ENCODE data around the gene CELSR2. TPM values are rescaled to one million over a fixed set of nuclear protein-coding genes. Genes with fewer than 3 reads are reported as not detected.
A peak's percentile ranks its signal among the peaks of the same experiment; 100 is the strongest.

The CELSR2 gene
- total RNA-seq, 1 donor = 0.27 TPM

DNA sequence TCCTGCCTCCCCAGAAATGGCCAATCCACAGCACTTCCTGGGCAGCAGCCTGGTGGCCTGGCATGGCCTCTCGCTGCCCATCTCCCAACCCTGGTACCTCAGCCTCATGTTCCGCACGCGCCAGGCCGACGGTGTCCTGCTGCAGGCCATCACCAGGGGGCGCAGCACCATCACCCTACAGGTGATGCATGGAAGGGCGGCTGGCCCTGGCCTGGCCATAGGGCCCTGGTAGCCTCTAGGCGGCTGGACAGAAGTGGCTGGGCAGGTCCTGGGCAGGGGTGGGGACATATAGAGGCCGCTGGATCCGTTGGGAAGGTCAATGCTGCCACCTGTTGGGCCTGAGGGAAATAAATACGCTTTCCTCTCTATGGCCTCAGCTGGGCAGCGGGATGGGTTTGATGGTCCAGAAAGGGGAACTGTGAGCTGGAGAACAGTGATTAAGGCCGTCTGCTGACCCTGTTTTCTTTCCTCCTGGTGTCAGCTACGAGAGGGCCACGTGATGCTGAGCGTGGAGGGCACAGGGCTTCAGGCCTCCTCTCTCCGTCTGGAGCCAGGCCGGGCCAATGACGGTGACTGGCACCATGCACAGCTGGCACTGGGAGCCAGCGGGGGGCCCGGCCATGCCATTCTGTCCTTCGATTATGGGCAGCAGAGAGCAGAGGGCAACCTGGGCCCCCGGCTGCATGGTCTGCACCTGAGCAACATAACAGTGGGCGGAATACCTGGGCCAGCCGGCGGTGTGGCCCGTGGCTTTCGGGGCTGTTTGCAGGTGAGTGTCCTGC lies 14.4 kb downstream of the CELSR2 start:
- DNase-seq (ENCODE audit: low read depth in 2 of 3, low spot score in 2 of 3) = peak; percentile 46 to 77 (median 68)

DNA sequence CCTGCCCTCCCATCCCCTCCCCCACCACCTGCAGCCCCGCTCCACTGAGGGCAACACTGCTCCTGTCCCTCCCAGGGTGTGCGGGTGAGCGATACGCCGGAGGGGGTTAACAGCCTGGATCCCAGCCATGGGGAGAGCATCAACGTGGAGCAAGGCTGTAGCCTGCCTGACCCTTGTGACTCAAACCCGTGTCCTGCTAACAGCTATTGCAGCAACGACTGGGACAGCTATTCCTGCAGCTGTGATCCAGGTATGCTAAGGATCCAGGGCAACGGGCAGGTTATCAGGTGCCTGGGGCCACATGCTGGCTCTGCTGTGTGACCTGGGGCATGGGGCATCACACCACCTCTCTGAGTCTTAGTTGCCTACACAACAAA lies 15.0 kb downstream of the CELSR2 start:
- no peak for DNase-seq (ENCODE audit: low read depth in 2 of 3, low spot score in 2 of 3)

DNA sequence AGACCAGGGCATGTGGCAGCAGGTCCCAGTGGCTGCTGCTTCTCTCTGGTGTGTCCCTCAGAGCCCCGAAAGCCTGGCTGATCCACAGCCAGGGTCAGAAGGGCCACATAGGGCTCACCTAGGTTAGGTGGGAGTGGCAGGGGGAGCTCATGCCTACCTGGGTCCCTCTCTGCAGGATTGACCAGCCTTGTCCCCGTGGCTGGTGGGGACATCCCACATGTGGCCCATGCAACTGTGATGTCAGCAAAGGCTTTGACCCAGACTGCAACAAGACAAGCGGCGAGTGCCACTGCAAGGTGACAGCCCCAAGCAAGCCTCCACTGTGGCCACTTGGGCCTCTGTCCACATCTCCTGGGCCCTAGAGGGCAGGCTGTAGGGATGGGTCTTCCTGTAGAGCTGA lies 15.7 kb downstream of the CELSR2 start:
- DNase-seq (ENCODE audit: low read depth in 2 of 3, low spot score in 2 of 3) = no peak

DNA sequence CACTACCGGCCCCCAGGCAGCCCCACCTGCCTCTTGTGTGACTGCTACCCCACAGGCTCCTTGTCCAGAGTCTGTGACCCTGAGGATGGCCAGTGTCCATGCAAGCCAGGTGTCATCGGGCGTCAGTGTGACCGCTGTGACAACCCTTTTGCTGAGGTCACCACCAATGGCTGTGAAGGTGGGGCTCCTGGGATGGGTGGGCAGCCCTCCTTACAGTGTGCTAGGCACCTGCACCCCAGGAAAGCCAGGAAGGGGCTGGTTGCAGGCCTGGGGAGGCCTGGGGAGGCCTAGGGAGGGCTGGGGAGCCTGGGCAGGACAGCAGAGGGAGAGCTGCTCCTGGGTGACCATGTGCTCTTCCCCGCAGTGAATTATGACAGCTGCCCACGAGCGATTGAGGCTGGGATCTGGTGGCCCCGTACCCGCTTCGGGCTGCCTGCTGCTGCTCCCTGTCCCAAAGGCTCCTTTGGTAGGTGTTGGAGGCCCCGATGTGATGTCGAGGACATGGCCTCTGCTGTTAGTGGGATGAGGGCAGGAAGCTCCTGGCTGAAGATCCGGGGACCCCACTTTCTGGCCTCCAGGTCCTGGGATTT lies 16.5 kb downstream of the CELSR2 start:
- DNase-seq (ENCODE audit: low read depth in 2 of 3, low spot score in 2 of 3) = no peak

DNA sequence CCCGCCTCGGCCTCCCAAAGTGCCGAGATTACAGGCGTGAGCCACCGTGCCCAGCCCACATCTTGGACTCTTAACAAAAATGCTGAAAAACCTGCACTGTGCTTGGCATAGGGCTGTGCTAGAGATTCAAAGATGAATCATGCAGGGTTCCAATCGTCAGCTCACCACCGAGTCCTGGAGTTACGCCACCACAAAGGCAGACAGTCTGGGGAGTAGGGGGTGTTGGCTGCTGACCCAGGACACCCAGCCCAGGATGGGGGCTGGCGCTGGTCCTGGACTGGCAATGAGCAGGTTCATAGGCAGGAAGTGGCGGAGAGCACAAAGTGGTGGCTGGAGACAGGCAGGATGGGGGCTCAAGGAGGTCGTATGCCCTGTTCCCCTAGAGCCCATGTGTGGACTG lies 17.6 kb downstream of the CELSR2 start:
- no peak for DNase-seq (ENCODE audit: low read depth in 2 of 3, low spot score in 2 of 3)

DNA sequence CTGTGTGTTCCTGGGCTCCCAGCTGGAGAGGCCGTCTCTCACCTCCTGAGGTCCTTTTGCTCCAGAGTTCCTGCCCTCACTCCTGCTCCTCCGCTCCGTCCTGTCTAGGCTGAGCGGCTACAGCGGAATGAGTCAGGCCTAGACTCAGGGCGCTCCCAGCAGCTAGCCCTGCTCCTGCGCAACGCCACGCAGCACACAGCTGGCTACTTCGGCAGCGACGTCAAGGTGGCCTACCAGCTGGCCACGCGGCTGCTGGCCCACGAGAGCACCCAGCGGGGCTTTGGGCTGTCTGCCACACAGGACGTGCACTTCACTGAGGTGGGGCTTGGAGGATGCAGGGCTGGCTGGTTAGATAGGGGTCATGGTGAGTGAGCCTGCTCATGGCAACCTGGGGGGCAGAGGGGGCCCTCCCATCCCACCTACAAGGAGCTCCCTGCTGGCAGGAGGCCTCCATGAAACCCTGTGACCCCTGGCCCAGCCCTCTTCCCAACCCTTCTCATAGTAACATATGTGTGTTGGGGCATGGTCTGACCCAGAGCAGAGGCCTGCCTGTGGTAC lies 18.5 kb downstream of the CELSR2 start:
- no peak for DNase-seq (ENCODE audit: low read depth in 2 of 3, low spot score in 2 of 3)

DNA sequence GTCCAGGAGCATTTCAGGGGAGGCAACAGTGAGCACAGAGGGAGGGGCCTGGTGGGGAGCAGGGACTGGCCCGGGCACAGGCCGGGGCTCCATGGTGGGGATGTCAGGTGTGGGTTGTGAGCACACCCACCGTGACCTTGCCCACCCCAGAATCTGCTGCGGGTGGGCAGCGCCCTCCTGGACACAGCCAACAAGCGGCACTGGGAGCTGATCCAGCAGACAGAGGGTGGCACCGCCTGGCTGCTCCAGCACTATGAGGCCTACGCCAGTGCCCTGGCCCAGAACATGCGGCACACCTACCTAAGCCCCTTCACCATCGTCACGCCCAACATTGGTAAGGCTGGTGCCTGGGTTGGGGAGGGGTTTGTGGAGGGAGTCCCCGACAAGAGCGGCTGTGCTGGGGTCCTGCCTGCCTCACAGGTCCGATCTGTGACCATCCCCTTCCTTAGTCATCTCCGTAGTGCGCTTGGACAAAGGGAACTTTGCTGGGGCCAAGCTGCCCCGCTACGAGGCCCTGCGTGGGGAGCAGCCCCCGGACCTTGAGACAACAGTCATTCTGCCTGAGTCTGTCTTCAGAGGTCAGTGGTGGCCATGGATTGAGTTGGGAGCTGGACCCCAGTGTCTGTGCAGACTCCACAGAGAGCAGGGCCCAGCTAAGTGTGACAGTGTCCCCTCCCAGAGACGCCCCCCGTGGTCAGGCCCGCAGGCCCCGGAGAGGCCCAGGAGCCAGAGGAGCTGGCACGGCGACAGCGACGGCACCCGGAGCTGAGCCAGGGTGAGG lies 19.3 kb downstream of the CELSR2 start:
- DNase-seq (ENCODE audit: low read depth in 2 of 3, low spot score in 2 of 3) = no peak

DNA sequence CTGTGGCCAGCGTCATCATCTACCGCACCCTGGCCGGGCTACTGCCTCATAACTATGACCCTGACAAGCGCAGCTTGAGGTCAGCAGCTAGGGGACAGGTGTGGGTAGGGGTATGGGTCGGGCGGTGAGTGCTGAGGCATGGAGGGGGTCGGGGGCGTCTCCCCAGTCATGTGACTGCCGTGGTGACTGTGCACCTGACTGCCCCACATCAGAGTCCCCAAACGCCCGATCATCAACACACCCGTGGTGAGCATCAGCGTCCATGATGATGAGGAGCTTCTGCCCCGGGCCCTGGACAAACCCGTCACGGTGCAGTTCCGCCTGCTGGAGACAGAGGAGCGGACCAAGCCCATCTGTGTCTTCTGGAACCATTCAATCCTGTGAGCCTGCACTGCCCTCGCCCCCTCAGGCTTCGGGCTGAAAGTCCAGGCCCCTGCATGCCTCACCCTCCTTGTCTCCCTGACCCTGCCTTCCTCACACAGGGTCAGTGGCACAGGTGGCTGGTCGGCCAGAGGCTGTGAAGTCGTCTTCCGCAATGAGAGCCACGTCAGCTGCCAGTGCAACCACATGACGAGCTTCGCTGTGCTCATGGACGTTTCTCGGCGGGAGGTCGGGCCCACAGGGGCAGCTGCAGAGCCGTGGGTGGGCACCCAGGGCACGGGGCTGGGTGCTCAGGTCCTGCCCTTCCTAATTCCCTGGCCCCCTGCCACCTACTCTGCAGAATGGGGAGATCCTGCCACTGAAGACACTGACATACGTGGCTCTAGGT lies 20.1 kb downstream of the CELSR2 start:
- no peak for DNase-seq (ENCODE audit: low read depth in 2 of 3, low spot score in 2 of 3)

DNA sequence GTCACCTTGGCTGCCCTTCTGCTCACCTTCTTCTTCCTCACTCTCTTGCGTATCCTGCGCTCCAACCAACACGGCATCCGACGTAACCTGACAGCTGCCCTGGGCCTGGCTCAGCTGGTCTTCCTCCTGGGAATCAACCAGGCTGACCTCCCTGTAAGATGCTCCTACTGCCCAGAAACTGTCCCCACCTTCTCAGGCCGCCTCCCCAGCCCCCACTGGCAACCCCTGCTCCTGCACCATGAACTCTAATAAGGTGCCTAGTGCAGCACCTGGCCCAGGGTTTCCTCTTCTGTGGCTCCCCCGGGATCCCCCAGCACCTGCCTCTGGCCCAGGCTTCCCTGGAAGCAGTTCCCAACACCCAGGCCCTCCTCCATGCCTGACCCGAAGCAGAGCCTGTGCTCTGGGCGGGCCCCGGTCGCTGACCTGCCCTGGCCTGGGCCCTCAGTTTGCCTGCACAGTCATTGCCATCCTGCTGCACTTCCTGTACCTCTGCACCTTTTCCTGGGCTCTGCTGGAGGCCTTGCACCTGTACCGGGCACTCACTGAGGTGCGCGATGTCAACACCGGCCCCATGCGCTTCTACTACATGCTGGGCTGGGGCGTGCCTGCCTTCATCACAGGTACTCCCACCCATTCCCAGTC lies 20.8 kb downstream of the CELSR2 start:
- DNase-seq (ENCODE audit: low read depth in 2 of 3, low spot score in 2 of 3) = no peak

DNA sequence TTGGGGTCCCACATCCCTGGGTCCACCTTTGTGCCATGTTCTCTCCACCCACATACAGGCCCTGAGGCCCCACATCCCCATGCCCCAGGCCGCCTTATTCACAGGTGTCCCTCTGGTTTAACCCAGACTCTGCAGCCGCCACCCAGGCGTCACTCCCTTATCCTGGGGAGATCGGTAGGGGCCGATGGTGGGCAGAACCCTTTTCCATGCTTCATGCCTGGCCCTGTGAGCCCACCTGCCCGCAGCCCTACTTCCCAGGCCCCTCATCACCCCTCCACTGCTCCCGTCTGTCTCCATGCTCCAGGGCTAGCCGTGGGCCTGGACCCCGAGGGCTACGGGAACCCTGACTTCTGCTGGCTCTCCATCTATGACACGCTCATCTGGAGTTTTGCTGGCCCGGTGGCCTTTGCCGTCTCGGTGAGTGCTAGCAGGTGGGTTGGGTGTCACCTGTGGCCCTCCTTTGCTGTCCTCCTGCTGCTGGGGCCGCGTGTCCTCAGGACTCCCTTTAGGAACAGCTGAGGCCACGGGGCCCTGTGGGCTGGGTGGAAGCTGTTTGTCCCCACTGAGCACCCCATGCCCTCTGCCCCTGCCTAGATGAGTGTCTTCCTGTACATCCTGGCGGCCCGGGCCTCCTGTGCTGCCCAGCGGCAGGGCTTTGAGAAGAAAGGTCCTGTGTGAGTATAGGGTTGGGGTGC lies 21.4 kb downstream of the CELSR2 start:
- DNase-seq (ENCODE audit: low read depth in 2 of 3, low spot score in 2 of 3) = no peak

DNA sequence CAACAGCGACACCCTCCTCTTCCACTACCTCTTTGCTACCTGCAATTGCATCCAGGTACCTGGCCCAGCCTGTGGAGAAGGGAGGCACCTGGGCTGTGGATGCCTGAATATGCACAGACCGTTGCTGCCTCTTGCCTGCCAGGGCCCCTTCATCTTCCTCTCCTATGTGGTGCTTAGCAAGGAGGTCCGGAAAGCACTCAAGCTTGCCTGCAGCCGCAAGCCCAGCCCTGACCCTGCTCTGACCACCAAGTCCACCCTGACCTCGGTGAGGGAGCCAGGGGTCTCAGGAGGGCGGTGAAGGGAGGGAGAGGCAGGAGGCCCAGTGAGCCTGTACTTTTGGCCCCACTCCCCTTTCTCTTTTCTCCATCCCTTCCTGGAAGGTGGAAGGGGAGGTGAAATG lies 22.1 kb downstream of the CELSR2 start:
- no peak for DNase-seq (ENCODE audit: low read depth in 2 of 3, low spot score in 2 of 3)

DNA sequence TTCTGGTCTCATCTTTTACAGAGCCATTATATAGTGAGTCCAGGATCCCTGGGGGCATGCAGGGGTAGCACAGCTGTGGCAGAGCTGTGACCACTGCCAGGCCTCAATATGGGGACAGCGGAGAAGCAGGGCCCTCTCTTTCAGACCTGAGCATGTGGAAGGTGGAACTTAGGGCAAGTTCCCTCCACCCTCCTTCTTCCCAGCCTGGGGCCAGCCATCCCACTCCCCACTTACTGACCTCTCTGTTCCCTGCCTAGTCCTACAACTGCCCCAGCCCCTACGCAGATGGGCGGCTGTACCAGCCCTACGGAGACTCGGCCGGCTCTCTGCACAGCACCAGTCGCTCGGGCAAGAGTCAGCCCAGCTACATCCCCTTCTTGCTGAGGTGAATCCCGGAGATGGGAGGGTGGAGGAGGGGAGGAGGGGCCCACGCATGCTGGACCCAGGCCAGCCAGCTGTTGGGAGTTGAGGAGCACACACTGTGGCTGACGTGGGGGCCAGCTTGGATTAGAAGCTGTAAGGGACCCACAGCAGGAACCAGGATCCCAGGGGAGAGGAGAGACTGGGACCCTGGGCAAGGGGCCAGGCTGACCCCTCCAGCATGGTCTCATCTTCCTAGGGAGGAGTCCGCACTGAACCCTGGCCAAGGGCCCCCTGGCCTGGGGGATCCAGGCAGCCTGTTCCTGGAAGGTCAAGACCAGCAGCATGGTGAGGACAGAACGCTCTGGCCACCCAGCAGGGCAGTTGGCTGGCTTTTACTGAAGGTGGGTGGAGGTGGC lies 22.9 kb downstream of the CELSR2 start:
- DNase-seq (ENCODE audit: low read depth in 2 of 3, low spot score in 2 of 3) = no peak

DNA sequence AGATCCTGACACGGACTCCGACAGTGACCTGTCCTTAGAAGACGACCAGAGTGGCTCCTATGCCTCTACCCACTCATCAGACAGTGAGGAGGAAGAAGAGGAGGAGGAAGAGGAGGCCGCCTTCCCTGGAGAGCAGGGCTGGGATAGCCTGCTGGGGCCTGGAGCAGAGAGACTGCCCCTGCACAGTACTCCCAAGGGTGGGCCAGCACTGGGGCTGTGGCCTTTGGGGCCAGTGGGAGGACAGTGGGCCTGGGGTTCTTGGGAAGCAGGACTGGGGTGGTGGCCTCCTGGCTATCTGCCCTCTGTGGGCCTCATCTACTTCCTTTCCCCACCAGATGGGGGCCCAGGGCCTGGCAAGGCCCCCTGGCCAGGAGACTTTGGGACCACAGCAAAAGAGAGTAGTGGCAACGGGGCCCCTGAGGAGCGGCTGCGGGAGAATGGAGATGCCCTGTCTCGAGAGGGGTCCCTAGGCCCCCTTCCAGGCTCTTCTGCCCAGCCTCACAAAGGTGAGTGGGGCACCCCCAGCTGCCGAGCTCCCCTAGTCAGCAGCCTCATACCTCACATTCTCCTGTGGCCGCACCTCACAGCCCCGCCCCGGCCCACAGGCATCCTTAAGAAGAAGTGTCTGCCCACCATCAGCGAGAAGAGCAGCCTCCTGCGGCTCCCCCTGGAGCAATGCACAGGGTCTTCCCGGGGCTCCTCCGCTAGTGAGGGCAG lies 23.6 kb downstream of the CELSR2 start:
- no peak for DNase-seq (ENCODE audit: low read depth in 2 of 3, low spot score in 2 of 3)

DNA sequence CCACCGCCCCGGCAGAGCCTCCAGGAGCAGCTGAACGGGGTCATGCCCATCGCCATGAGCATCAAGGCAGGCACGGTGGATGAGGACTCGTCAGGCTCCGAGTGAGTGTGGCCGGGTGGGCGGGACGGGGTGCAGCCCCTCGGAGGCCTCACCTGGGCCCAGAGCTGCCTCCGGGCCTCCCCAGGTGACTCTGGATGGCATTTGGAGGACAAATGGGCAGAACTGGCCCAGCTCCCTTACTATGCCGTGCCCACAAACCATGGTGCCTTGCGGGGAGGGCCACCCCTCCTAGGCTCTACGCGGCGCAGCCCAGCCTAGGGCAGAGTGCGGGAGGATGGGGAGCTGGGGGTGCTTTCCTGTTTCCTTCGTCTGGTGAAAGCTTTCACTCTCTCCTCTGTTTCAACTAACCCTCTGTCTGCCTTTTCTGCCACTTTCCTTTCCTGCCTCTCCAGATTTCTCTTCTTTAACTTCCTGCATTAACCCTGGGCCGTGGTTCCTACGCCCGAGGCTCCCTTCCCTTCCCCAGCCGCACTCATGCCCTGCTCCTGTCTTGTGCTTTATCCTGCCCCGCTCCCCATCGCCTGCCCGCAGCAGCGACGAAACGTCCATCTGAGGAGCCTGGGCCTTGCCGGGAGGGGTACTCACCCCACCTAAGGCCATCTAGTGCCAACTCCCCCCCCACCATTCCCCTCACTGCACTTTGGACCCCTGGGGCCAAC lies 24.4 kb downstream of the CELSR2 start:
- no peak for DNase-seq (ENCODE audit: low read depth in 2 of 3, low spot score in 2 of 3)

DNA sequence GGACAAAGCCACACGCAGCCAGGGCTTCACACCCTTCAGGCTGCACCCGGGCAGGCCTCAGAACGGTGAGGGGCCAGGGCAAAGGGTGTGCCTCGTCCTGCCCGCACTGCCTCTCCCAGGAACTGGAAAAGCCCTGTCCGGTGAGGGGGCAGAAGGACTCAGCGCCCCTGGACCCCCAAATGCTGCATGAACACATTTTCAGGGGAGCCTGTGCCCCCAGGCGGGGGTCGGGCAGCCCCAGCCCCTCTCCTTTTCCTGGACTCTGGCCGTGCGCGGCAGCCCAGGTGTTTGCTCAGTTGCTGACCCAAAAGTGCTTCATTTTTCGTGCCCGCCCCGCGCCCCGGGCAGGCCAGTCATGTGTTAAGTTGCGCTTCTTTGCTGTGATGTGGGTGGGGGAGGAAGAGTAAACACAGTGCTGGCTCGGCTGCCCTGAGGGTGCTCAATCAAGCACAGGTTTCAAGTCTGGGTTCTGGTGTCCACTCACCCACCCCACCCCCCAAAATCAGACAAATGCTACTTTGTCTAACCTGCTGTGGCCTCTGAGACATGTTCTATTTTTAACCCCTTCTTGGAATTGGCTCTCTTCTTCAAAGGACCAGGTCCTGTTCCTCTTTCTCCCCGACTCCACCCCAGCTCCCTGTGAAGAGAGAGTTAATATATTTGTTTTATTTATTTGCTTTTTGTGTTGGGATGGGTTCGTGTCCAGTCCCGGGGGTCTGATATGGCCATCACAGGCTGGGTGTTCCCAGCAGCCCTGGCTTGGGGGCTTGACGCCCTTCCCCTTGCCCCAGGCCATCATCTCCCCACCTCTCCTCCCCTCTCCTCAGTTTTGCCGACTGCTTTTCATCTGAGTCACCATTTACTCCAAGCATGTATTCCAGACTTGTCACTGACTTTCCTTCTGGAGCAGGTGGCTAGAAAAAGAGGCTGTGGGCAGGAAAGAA lies 25.5 kb downstream of the CELSR2 start:
- DNase-seq (ENCODE audit: low read depth in 2 of 3, low spot score in 2 of 3) = no peak

DNA sequence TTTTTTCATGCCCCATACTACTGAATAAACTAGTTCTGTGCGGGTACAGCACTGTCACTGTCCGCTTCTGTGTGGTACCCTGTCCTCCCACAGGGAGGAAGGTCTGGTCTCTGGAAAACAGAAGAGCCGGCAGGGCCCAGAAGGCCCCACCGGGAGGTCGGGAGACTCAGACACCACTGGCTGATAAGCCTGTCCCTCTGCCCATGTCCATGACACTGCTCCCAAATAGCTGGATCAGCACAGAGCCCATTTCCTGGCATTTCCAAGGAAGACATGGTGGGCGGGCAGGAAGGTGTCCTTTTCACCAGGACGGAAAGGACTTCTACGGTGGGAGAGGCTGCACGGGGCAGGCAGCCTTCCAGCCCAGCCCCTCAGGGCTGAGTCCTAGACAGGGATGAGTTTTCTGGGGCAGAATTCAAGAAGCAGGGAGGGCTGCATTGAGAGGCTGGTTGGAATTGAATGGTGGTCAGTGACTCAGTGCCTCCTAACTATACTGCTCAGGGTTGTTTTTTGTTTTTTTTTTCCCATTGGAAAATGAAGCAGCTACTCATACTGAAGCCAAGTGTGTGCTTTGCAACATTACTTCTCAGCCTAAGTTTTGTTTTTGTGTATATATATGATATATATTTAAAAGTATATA lies 26.5 kb downstream of the CELSR2 start:
- no peak for DNase-seq (ENCODE audit: low read depth in 2 of 3, low spot score in 2 of 3)

Data from hematopoietic multipotent progenitor cell (in vitro differentiated cells).